ENCODE data around the gene TRIM62.

GRCh38 chr1:33182896-33183295, 1.1 kb upstream of the TRIM62 start:
- no peak for TF ChIP-seq CTCF (IDR thresholded peaks at IDR 0.05)
- no peak for TF ChIP-seq ZFX (IDR thresholded peaks at IDR 0.05; ENCODE audit: borderline replicate concordance)
